ENCODE results near the gene ACTR3. TPM values are rescaled to one million over a fixed set of nuclear protein-coding genes. Genes with fewer than 3 reads are reported as not detected.

ACTR3 gene
- total and polyA plus RNA-seq, 2 of the 8 experiments (the other 6 are each of a cell fraction or from before 2014, with no cell fraction given) = 51.7 to 184 TPM

- TF ChIP-seq, protein P1, sequence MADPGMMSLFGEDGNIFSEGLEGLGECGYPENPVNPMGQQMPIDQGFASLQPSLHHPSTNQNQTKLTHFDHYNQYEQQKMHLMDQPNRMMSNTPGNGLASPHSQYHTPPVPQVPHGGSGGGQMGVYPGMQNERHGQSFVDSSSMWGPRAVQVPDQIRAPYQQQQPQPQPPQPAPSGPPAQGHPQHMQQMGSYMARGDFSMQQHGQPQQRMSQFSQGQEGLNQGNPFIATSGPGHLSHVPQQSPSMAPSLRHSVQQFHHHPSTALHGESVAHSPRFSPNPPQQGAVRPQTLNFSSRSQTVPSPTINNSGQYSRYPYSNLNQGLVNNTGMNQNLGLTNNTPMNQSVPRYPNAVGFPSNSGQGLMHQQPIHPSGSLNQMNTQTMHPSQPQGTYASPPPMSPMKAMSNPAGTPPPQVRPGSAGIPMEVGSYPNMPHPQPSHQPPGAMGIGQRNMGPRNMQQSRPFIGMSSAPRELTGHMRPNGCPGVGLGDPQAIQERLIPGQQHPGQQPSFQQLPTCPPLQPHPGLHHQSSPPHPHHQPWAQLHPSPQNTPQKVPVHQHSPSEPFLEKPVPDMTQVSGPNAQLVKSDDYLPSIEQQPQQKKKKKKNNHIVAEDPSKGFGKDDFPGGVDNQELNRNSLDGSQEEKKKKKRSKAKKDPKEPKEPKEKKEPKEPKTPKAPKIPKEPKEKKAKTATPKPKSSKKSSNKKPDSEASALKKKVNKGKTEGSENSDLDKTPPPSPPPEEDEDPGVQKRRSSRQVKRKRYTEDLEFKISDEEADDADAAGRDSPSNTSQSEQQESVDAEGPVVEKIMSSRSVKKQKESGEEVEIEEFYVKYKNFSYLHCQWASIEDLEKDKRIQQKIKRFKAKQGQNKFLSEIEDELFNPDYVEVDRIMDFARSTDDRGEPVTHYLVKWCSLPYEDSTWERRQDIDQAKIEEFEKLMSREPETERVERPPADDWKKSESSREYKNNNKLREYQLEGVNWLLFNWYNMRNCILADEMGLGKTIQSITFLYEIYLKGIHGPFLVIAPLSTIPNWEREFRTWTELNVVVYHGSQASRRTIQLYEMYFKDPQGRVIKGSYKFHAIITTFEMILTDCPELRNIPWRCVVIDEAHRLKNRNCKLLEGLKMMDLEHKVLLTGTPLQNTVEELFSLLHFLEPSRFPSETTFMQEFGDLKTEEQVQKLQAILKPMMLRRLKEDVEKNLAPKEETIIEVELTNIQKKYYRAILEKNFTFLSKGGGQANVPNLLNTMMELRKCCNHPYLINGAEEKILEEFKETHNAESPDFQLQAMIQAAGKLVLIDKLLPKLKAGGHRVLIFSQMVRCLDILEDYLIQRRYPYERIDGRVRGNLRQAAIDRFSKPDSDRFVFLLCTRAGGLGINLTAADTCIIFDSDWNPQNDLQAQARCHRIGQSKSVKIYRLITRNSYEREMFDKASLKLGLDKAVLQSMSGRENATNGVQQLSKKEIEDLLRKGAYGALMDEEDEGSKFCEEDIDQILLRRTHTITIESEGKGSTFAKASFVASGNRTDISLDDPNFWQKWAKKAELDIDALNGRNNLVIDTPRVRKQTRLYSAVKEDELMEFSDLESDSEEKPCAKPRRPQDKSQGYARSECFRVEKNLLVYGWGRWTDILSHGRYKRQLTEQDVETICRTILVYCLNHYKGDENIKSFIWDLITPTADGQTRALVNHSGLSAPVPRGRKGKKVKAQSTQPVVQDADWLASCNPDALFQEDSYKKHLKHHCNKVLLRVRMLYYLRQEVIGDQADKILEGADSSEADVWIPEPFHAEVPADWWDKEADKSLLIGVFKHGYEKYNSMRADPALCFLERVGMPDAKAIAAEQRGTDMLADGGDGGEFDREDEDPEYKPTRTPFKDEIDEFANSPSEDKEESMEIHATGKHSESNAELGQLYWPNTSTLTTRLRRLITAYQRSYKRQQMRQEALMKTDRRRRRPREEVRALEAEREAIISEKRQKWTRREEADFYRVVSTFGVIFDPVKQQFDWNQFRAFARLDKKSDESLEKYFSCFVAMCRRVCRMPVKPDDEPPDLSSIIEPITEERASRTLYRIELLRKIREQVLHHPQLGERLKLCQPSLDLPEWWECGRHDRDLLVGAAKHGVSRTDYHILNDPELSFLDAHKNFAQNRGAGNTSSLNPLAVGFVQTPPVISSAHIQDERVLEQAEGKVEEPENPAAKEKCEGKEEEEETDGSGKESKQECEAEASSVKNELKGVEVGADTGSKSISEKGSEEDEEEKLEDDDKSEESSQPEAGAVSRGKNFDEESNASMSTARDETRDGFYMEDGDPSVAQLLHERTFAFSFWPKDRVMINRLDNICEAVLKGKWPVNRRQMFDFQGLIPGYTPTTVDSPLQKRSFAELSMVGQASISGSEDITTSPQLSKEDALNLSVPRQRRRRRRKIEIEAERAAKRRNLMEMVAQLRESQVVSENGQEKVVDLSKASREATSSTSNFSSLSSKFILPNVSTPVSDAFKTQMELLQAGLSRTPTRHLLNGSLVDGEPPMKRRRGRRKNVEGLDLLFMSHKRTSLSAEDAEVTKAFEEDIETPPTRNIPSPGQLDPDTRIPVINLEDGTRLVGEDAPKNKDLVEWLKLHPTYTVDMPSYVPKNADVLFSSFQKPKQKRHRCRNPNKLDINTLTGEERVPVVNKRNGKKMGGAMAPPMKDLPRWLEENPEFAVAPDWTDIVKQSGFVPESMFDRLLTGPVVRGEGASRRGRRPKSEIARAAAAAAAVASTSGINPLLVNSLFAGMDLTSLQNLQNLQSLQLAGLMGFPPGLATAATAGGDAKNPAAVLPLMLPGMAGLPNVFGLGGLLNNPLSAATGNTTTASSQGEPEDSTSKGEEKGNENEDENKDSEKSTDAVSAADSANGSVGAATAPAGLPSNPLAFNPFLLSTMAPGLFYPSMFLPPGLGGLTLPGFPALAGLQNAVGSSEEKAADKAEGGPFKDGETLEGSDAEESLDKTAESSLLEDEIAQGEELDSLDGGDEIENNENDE (IDR thresholded peaks at IDR 0.05; ENCODE audit: insufficient replicate concordance, low read length) = no peak
- TF ChIP-seq CEBPB (IDR thresholded peaks at IDR 0.05; ENCODE audit: low read depth, low read length) (no peak), ASH2L (IDR thresholded peaks at IDR 0.05; ENCODE audit: low read length) (no peak), TEAD4 (IDR thresholded peaks at IDR 0.05; ENCODE audit: low read depth, low read length) (no peak), SUZ12 (IDR thresholded peaks at IDR 0.05; ENCODE audit: low read length) (no peak), RNF2 (IDR thresholded peaks at IDR 0.05; ENCODE audit: borderline replicate concordance, low read depth, low read length, missing control alignments, poor library complexity, severe bottlenecking) (no peak), TCF12 (IDR thresholded peaks at IDR 0.05; ENCODE audit: low read depth, low read length) (no peak)
- TF ChIP-seq, protein P2, sequence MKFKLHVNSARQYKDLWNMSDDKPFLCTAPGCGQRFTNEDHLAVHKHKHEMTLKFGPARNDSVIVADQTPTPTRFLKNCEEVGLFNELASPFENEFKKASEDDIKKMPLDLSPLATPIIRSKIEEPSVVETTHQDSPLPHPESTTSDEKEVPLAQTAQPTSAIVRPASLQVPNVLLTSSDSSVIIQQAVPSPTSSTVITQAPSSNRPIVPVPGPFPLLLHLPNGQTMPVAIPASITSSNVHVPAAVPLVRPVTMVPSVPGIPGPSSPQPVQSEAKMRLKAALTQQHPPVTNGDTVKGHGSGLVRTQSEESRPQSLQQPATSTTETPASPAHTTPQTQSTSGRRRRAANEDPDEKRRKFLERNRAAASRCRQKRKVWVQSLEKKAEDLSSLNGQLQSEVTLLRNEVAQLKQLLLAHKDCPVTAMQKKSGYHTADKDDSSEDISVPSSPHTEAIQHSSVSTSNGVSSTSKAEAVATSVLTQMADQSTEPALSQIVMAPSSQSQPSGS (IDR thresholded peaks at IDR 0.05; ENCODE audit: low read length) = no peak
Measured at GRCh38 chr2:113962692-113963480, 73.0 kb downstream of the ACTR3 start (continued).
